GM19397 (cell line): Measurements from ENCODE around the gene FOXO3.
"Not testable (repeated sequence)": the region's sequence is repeated elsewhere in the genome, so short reads cannot be mapped to it uniquely, and the experiment has no call there.

Source experiments
- ATAC-seq: cut with Tn5 transposase; IDR thresholded peaks from one replicate; pipeline ENCODE4 v1.9.1; 2021; ENCODE audit warnings: mild to moderate bottlenecking, moderate library complexity; ENCODE audit not compliant: unreplicated experiment

FOXO3 gene

GRCh38 chr6:108560463-108561308 is at the start of gene FOXO3:
Gene FOXO3, plus strand, starts transcription at chr6:108560917. Its CDS starts 292 bp downstream, at chr6:108561209.
- no peak for ATAC-seq

- ATAC-seq = no peak
Observed at GRCh38 chr6:108518714-108519576, 41.8 kb upstream of the FOXO3 start.

GRCh38 chr6:108521616-108522107 is 39.1 kb upstream of the FOXO3 start:
- no peak for ATAC-seq

- no peak for ATAC-seq
Observed at GRCh38 chr6:108523697-108524096, 37.0 kb upstream of the FOXO3 start.

DNA sequence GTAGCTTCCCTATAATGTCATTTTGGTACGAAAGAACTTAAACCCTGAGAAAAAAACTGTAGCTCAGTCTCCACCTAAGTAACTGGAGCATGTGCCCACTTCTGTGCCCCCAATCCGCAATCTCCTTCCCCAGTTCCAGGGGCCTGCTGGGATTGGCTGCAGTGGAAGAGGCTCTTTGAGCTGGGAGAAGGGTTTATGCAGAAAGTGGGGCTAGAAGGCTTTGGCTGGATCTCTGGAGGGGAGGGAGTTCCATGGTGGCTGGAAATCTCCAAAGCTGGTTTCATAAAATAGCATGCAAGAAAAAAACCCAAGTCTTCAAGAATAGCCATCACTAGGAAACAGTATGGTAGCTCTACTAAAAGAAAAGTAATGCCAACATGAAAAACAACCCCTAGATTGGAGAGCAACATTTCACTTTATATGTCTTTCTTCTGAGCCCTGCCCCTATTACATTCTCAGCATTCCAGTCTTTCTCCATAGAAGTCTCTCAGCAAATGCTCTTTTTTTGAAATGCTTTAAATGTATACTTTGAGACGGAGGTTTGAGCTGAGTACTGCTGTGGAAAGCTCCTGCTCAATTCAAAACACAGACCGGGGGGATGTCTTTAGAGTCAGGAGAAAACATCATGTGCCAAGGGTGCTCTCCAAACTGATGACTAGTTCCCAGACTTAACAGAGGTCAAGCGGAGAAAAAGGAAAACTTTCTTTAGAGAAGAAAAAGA is 36.0 kb upstream of the FOXO3 start:
- no peak for ATAC-seq

DNA sequence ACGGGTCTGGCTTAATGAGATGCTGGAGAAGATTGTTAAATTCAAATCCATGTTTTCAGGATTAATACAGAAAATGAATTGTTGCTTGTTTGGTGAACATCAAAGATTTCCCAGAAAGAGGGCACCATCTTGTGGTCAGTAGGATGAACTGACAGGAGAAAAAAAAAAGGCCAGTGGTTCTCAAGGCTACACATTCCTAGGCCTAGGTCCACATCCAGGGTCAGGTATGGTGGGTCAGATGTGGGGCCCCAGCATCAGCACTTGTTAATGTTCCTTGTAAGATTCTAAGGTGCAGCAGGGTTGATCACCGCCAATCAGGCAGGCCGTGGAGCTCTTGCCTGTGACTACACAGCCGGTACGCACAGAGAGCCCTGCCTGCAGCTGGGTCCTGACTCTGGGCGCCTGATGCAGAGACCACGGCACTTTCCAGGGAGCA is 34.0 kb upstream of the FOXO3 start:
- no peak for ATAC-seq

- ATAC-seq = no peak
Observed at GRCh38 chr6:108528878-108529277, 31.8 kb upstream of the FOXO3 start.

GRCh38 chr6:108531332-108531731 is 29.4 kb upstream of the FOXO3 start:
- ATAC-seq = no peak

DNA sequence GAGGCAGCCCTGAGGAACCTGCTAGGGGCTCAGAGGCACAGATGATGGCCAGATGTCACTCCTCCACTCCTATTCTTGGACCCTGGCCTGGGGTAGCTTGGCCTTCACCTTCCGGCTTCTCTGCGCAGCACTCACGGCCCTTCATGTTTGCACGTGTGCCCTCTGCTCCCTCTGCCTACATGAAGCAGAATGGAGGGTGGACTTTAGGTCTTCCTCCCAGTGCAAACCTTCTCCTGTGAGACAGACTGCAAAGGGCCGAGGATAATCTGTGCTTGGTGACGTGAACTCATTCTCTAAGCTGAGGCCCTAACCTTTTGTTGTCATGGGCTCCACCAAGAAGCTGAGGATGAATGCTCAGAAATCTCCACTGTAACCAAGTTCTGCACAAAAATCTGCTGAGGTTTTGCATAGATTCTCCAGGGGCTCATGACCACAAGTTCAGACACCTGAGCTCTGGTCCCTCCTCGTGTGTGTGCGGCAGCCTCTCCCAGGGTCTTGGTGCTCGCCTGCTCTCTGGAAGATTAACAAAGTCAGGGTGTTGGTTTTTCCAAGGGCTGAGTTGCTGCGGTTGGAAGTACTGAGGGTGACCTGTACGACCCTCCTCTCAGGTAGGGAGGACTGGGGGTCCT is 25.5 kb upstream of the FOXO3 start:
- no peak for ATAC-seq

- ATAC-seq = not testable (repeated sequence)
Observed at GRCh38 chr6:108535920-108536535, 24.7 kb upstream of the FOXO3 start.

DNA sequence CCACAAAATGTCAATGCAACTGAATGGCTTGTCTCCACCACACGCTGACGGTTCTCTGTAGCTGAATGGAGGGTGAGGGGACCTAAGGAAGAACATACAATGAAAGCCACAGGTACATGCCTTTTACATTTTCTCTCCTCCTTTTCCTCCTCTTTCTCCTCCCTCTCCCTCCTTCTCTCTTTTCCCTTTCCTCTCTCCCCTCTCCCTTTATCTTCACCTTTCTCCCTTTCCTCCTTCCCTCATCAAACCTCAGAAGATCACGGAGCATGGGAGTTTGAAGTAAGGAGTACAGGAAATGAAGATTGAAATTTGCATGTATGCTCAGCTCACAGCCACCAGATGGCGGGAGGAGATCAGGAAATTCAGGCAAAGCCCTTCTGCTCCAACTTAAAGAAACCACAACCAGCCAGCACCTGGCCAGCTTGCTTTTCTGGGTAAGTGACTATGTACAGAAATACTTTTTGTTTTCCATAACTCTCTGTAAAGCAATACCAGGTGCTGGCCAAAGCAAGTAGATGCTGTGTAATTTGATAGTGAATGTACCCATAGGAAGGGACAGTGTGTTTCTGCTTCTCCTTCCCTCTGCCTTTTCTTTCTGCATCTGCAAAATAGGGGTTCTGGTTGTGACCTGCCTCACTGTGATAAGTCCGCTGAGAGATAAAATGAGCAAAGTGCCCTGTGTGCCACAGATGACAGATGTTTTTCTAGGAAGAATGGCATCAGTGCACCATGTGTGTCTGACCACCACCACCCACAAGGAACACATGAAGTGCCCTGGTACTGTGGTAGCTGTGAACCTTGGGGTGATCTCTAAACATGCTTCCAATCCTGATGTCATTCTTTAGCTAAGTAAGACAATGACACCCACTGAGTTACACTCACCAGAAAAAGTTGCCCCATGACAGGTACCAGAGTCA is 18.6 kb upstream of the FOXO3 start:
- no peak for ATAC-seq

DNA sequence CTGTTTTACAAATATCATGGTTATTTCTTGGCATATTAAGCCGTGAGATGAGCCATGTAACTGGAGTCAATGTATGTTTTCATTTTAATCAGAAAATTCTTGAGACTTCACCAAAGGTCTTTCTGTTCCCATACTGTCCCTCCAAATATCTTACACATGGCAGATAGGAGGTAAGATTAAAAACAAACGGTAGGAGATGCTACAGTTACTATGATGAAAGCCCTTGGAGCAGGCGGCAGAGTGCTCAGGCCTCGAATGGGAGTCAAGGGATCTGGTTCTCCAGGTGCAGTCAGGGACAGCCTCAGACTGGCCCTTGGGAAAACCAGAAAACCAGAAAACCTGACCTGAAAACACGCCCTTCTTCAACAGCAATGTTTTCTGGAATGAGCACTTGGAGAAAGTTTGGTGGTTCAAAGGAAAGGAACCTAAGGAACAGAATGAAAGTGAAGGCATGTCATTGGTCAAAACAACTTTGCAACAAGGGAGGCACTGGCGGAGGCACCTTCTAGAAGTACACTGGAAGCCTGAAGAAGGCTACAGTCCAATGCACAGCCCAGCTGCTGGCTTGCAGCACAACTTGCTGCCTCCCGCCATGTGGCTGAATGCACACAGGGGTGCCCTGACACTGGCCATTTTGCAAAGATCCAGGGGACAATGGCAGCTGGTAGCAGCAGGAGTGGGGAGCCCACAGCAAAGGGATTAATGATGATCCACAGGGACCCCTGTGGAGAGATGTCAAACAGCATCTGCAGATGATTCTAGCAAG is 17.4 kb upstream of the FOXO3 start:
- no peak for ATAC-seq

GRCh38 chr6:108544606-108545005 is 16.1 kb upstream of the FOXO3 start:
- ATAC-seq = no peak

GRCh38 chr6:108546079-108547049 is 14.4 kb upstream of the FOXO3 start:
- no peak for ATAC-seq

- ATAC-seq = no peak
Observed at GRCh38 chr6:108549241-108549640, 11.5 kb upstream of the FOXO3 start.

DNA sequence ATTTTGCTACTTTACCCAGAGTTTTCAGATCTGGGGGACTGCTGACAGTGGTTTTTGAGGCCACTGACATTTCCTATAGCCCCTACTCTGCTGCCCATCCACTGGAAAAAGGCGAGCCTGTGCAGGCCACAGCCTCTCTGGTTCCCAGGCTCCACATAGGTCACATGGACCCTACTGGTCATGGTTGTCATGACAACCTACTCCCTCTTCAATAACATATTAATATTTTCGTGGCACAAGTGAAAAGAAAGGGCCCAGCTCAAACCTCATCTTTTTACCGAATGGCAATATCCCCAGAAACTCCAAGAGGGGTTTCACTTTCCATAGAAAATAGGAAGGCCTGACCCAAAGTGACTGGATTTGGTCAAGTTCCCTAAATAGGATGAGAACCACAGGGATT is 11.0 kb upstream of the FOXO3 start:
- ATAC-seq = no peak

DNA sequence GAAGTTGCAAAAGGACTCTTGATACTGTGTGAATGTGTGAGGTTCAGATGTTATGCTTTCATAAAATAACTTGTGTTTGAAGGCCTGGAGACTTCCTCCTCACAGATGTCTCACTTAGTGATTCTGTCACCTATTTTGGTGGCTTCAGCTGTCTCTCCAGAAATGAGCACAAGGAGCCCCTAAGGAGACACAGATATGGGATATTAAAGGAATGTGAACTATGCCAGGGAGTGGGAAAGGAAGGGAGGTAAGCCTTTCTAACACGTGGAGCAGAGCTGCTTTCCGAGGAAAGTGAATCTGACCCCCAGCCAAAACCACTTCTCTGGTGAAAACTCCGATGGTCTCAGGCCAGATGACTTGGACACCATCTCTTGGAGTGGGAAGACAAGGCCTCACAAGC is 10.5 kb upstream of the FOXO3 start:
- no peak for ATAC-seq
